ENCODE data around the gene EFNA4. TPM values are rescaled to one million over a fixed set of nuclear protein-coding genes. Genes with fewer than 3 reads are reported as not detected.

EFNA4 gene
- total RNA-seq, 1 experiment from 2014 or later, result 17.0 TPM

DNA sequence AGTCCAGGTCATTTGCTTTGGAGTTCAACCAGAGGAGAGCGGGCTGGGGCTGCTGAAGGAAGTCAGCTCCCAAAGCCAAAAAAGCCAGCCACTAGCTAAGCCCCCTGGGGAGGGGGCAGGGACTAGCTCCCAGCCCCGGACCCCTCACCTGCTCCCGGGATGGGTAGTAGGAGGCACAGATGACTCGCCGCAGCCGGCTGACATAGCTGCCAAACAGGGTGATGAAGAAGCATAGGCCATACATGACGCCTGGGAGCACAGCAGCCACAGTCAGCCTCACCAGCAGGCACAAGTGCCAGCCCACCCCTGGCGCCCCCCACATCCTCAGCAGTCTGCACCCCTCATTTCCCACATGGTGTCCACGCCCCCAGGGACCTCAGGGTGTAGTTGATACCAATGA, 37.4 kb upstream of the EFNA4 start:
- Histone ChIP-seq H3K4me1 (ENCODE audit: insufficient read depth, low read length, poor library complexity, severe bottlenecking) (no peaks in the 10 kb centered on the region), H3K27ac (ENCODE audit: low read depth, low read length, poor library complexity, severe bottlenecking) (no peak overlapping the region), H3K27me3 (replicated peaks; ENCODE audit: insufficient read depth, low read depth, low read length, poor library complexity) (no peaks in the 10 kb centered on the region), H3K36me3 (ENCODE audit: insufficient read depth, low read length, poor library complexity, severe bottlenecking) (no peaks in the 10 kb centered on the region), H3K9me3 (ENCODE audit: low read depth, low read length, poor library complexity, severe bottlenecking) (no peaks in the 10 kb centered on the region), H3K4me3 (ENCODE audit: low read depth, low read length, poor library complexity, severe bottlenecking) (no peak overlapping the region)
- BruUV-seq (replicated peaks), result no TSS peak
- no peak for TF ChIP-seq EZH2 (IDR thresholded peaks at IDR 0.05; ENCODE audit: borderline replicate concordance, low read depth, low read length, poor library complexity, severe bottlenecking)
- TF ChIP-seq, protein P1, sequence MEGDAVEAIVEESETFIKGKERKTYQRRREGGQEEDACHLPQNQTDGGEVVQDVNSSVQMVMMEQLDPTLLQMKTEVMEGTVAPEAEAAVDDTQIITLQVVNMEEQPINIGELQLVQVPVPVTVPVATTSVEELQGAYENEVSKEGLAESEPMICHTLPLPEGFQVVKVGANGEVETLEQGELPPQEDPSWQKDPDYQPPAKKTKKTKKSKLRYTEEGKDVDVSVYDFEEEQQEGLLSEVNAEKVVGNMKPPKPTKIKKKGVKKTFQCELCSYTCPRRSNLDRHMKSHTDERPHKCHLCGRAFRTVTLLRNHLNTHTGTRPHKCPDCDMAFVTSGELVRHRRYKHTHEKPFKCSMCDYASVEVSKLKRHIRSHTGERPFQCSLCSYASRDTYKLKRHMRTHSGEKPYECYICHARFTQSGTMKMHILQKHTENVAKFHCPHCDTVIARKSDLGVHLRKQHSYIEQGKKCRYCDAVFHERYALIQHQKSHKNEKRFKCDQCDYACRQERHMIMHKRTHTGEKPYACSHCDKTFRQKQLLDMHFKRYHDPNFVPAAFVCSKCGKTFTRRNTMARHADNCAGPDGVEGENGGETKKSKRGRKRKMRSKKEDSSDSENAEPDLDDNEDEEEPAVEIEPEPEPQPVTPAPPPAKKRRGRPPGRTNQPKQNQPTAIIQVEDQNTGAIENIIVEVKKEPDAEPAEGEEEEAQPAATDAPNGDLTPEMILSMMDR (conservative IDR thresholded peaks at IDR 0.05; ENCODE audit: low read depth, low read length), result no peak
- DNase-seq (ENCODE audit: low spot score), result no peak
- intact Hi-C loops (cut with micrococcal nuclease; ENCODE audit: unreplicated experiment), result no loop called here
- CTCF ChIA-PET, result no interaction called here
- POLR2A ChIA-PET (ENCODE audit: low non-redundant PET), result no interaction called here

DNA sequence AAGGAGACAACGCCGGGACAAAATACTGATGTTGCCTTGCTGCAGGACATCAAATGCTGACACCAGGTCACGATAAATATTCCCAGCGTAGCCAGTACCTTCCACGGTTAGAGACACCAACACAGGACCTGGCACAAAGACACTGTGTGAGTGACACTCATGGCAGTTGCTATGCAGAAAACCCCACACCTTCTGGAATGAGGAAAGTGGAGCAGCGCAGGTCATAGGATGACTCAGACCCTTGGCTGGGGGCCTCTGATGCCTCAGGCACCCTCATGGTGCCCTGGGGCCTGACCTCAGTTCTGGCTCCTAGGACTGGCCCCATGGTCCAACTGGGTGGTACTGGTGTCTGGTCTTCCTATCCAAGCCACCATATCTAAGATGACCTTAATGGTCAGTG, 37.0 kb upstream of the EFNA4 start:
- POLR2A ChIA-PET (ENCODE audit: low non-redundant PET), result no interaction called here
- CTCF ChIA-PET, result no interaction called here

DNA sequence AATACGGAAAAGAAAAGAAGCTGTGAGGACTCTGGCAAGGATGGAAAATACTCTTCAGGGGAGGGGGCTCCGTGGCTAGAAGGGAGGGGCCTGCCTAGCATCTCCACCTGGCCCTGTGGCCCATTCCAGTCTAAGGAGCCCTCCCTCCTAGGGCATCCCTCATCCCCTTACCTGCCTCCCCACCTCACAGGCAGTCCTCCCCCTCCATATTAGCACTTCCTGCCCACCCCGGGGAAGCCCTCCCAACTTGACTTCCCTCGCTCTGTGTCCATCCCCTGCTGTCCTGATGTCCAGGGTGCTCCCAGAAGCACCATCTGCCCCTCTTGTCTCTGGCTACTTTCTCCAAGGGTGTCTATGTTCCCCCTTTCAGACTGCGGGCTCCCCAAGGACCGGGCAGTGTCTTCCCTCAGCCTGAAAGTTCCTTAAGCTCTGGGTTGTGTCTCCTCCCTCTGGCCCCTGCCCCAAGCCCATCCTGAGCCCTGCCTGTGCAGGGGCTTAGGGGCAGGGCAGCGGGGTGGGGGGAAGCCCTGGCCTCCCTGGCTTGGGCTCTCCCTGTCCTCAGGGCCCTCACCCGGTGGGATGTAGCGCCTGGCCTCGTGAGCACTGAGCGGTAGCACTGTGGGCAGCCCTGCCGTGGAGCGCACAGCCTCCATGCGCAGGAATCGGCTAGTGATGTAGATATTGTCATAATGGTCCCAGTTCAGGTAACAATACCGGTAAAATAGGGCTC, 33.9 kb upstream of the EFNA4 start:
- BruUV-seq (replicated peaks), result no TSS peak
- intact Hi-C loops (cut with micrococcal nuclease; ENCODE audit: unreplicated experiment), result no loop called here
- Histone ChIP-seq H3K36me3 (ENCODE audit: insufficient read depth, low read length, poor library complexity, severe bottlenecking) (no peaks in the 10 kb centered on the region), H3K4me3 (ENCODE audit: low read depth, low read length, poor library complexity, severe bottlenecking) (no peak overlapping the region), H3K27ac (ENCODE audit: low read depth, low read length, poor library complexity, severe bottlenecking) (no peak overlapping the region), H3K27me3 (replicated peaks; ENCODE audit: insufficient read depth, low read depth, low read length, poor library complexity) (no peaks in the 10 kb centered on the region), H3K9me3 (ENCODE audit: low read depth, low read length, poor library complexity, severe bottlenecking) (no peaks in the 10 kb centered on the region), H3K4me1 (ENCODE audit: insufficient read depth, low read length, poor library complexity, severe bottlenecking) (no peaks in the 10 kb centered on the region)
- CTCF ChIA-PET, result interaction anchor here (1.4 kb wide), 1 partner anchor 12 kb away, joined by 6 read pairs; no protein-coding TSS in a partner anchor
- POLR2A ChIA-PET (ENCODE audit: low non-redundant PET), result no interaction called here
- TF ChIP-seq, protein P1 (conservative IDR thresholded peaks at IDR 0.05; ENCODE audit: low read depth, low read length), result no peak
- no peak for TF ChIP-seq EZH2 (IDR thresholded peaks at IDR 0.05; ENCODE audit: borderline replicate concordance, low read depth, low read length, poor library complexity, severe bottlenecking)
- no peak for DNase-seq (ENCODE audit: low spot score)

More for the DNA sequence above, 37.0 kb upstream of the EFNA4 start:
- Histone ChIP-seq H3K36me3 (ENCODE audit: insufficient read depth, low read length, poor library complexity, severe bottlenecking) (no peaks in the 10 kb centered on the region), H3K27ac (ENCODE audit: low read depth, low read length, poor library complexity, severe bottlenecking) (no peak overlapping the region), H3K27me3 (replicated peaks; ENCODE audit: insufficient read depth, low read depth, low read length, poor library complexity) (no peaks in the 10 kb centered on the region), H3K9me3 (ENCODE audit: low read depth, low read length, poor library complexity, severe bottlenecking) (no peaks in the 10 kb centered on the region), H3K4me3 (ENCODE audit: low read depth, low read length, poor library complexity, severe bottlenecking) (no peak overlapping the region), H3K4me1 (ENCODE audit: insufficient read depth, low read length, poor library complexity, severe bottlenecking) (no peaks in the 10 kb centered on the region)
- intact Hi-C loops (cut with micrococcal nuclease; ENCODE audit: unreplicated experiment), result no loop called here
- DNase-seq (ENCODE audit: low spot score), result no peak
- no peak for TF ChIP-seq EZH2 (IDR thresholded peaks at IDR 0.05; ENCODE audit: borderline replicate concordance, low read depth, low read length, poor library complexity, severe bottlenecking)
- TF ChIP-seq, protein P1 (conservative IDR thresholded peaks at IDR 0.05; ENCODE audit: low read depth, low read length), result no peak
- no TSS peak for BruUV-seq (replicated peaks)
